Measurements from ENCODE around the gene IGF2.

GRCh38 chr11:2142762-2143202 lies 3.6 kb upstream of the IGF2 start:
- TF ChIP-seq CTCF (IDR thresholded peaks at IDR 0.05) (no peak), POLR2A (IDR thresholded peaks at IDR 0.05) (no peak), EP300 (IDR thresholded peaks at IDR 0.05) (no peak)
